ENCODE data around the gene NUP98. TPM values are rescaled to one million over a fixed set of nuclear protein-coding genes. Genes with fewer than 3 reads are reported as not detected.

Gene NUP98
- total RNA-seq, 1 experiment from 2014 or later: 114 TPM

DNA sequence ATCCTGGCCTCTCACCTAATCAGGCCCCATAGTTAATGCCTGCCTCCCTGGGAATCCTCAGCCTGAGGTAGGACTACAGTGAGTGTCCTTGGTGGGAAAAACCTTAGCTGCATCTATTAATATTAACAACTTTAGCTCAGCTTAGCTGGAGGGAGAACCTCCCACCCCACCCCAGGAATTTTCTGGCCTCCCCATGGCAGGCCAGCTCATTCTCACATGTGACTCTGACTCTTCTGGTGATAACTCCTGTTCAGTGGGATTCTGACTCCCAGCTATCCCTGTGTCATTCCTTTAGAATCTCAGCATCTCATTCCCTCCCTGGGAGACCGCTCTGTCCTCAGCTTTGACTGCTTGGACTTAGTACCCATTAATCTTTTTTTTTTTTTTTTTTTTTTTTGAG lies 170.1 kb downstream of the NUP98 start:
- no peak for DNase-seq
- H3K27me3 Mint-ChIP-seq (ENCODE audit: unreplicated experiment): peaks cover 22% of the 10 kb centered on the region
- H3K4me1 Mint-ChIP-seq (ENCODE audit: low read depth, unreplicated experiment): no peaks in the 10 kb centered on the region
- TF ChIP-seq, protein P1, sequence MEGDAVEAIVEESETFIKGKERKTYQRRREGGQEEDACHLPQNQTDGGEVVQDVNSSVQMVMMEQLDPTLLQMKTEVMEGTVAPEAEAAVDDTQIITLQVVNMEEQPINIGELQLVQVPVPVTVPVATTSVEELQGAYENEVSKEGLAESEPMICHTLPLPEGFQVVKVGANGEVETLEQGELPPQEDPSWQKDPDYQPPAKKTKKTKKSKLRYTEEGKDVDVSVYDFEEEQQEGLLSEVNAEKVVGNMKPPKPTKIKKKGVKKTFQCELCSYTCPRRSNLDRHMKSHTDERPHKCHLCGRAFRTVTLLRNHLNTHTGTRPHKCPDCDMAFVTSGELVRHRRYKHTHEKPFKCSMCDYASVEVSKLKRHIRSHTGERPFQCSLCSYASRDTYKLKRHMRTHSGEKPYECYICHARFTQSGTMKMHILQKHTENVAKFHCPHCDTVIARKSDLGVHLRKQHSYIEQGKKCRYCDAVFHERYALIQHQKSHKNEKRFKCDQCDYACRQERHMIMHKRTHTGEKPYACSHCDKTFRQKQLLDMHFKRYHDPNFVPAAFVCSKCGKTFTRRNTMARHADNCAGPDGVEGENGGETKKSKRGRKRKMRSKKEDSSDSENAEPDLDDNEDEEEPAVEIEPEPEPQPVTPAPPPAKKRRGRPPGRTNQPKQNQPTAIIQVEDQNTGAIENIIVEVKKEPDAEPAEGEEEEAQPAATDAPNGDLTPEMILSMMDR (IDR thresholded peaks at IDR 0.05; ENCODE audit: unreplicated experiment): no peak
- no peaks in the 10 kb centered on the region for H3K9me3 Mint-ChIP-seq (ENCODE audit: low read depth, unreplicated experiment)
- H3K36me3 Mint-ChIP-seq (ENCODE audit: insufficient read depth, unreplicated experiment): no peaks in the 10 kb centered on the region
- intact Hi-C loops (cut with micrococcal nuclease; ENCODE audit: unreplicated experiment): no loop called here
- H3K4me3 Mint-ChIP-seq (ENCODE audit: low read depth, unreplicated experiment): no peak overlapping the region
- no peak overlapping the region for H3K27ac Mint-ChIP-seq (ENCODE audit: unreplicated experiment)
- CTCF ChIA-PET: no interaction called here
- BruUV-seq (replicated peaks): no TSS peak

DNA sequence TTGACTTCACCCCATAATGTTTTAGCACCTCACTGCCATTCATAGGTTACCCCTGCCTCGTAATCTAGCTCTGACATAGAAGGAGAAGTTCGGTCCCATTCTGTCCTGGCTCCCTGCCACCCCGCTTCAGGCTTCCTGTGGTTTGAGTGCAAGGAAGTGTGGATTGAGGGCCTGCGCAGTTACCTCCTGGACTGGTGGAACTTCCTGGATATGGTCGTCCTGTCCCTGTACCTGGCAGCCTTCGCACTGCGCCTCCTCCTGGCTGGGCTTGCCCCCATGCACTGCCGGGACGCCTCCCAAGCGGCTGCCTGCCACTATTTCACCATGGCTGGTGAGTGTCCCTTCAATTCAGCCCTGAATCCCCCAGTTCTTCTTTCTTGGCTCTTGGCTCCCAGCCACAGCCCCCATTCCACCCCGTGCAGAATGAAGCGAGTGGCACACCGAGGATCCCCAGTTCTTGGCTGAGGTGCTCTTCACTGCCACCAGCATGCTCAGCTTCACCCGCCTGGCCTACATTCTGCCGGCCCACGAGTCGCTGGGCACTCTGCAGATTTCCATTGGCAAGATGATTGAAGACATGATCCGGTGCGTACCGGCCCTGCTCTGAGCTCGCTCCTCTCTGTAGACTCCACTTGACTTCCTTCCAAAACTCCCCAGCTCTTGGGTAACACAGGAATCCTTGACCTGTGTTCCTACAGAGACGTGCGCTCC lies 170.9 kb downstream of the NUP98 start:
- intact Hi-C loops (cut with micrococcal nuclease; ENCODE audit: unreplicated experiment): no loop called here
- Mint-ChIP-seq H3K9me3 (ENCODE audit: low read depth, unreplicated experiment) (no peaks in the 10 kb centered on the region), H3K4me3 (ENCODE audit: low read depth, unreplicated experiment) (no peak overlapping the region), H3K27me3 (ENCODE audit: unreplicated experiment) (peaks cover 22% of the 10 kb centered on the region), H3K36me3 (ENCODE audit: insufficient read depth, unreplicated experiment) (no peaks in the 10 kb centered on the region), H3K4me1 (ENCODE audit: low read depth, unreplicated experiment) (no peaks in the 10 kb centered on the region), H3K27ac (ENCODE audit: unreplicated experiment) (no peak overlapping the region)
- BruUV-seq (replicated peaks): no TSS peak
- TF ChIP-seq, protein P1 (IDR thresholded peaks at IDR 0.05; ENCODE audit: unreplicated experiment): no peak
- DNase-seq: no peak
- CTCF ChIA-PET: no interaction called here

Other genes with a start within 250 kb of the NUP98 start
- not detected in 2 replicates for gene ART5, start 155.6 kb downstream of the NUP98 start, total RNA-seq (2022)
- gene ART1, start 152.4 kb downstream of the NUP98 start, total RNA-seq (2022): not detected in 2 replicates
- gene CHRNA10, start 126.2 kb downstream of the NUP98 start, total RNA-seq (2022): 6.5 and 6.9 TPM in 2 replicates
- 35.2 and 38.0 TPM in 2 replicates for gene PGAP2, start 11.0 kb upstream of the NUP98 start, total RNA-seq (2022)
- gene RHOG, start 43.4 kb upstream of the NUP98 start, total RNA-seq (2022): 28.2 and 31.2 TPM in 2 replicates
- 53.7 and 60.1 TPM in 2 replicates for gene STIM1, start 58.1 kb upstream of the NUP98 start, total RNA-seq (2022)